HL-60 (cell line): ENCODE data around the gene PAK4.

ENCODE experiments used
- GABPA ChIP-seq: IDR thresholded peaks from 2 replicates; pipeline ENCODE4 v1.6.1; 2012; ENCODE audit warnings: low read depth
- POLR2AphosphoS5 ChIP-seq: IDR thresholded peaks from 2 replicates; pipeline ENCODE4 v1.6.1; 2012; ENCODE audit warnings: low read depth
- SPI1 ChIP-seq: IDR thresholded peaks from 2 replicates; pipeline ENCODE4 v1.6.1; 2012; ENCODE audit warnings: low read depth, mild to moderate bottlenecking, borderline replicate concordance
- TF ChIP-seq, protein P1 (sequence below): IDR thresholded peaks from one replicate; pipeline ENCODE4 v1.5.1; 2011; ENCODE audit warnings: low read length, control low read depth, inconsistent platforms; ENCODE audit not compliant: insufficient read depth
- TF ChIP-seq, protein P2 (sequence below): IDR thresholded peaks from 2 replicates; pipeline ENCODE4 v1.6.1; 2012; ENCODE audit warnings: low read depth; ENCODE audit not compliant: insufficient replicate concordance

DNA sequence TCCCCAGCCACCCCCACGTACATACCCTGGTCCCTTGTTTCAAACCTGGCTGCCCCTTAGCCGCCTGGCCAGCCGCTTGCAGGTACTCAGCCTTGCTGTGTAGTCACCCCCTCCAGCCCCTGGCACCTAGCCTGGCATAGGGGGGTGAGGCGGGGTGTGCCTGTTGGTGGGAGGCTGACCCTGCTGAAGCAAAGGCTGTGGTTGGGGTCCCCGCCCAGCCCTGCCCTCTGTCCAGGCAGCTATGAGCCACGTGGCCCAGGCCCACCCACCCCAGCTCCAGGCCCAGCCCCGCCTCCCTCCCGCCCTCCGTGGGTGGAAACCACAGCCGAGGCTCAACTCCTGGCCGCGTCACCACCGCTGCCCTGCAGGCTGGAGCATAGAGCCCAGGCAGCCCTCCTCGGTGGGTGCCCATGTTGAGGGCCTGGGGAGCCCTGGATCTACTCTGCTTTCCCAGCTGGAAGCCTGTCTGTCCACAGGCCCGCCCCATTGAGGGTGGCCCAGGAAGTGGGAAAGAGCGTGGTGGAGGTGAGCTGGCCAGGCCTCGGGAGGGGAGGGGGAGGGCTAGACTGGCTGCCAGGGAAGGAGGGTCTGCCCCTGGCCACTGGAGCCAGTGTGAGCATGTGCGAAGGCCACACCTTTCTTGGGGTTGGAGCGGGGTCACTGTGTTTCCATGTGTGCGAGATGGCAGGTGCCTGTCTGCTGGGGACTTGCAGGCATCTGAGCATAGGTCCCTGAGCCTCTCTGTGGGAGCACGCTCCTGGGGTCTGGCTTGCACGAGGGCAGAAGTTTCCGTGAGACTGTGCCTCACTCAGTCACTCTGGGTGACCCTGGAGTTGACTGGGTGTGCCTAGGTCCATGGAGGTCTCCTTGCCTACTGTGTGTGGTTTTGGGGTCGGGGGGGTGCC, 31.0 kb downstream of the PAK4 start:
- TF ChIP-seq, protein P1, sequence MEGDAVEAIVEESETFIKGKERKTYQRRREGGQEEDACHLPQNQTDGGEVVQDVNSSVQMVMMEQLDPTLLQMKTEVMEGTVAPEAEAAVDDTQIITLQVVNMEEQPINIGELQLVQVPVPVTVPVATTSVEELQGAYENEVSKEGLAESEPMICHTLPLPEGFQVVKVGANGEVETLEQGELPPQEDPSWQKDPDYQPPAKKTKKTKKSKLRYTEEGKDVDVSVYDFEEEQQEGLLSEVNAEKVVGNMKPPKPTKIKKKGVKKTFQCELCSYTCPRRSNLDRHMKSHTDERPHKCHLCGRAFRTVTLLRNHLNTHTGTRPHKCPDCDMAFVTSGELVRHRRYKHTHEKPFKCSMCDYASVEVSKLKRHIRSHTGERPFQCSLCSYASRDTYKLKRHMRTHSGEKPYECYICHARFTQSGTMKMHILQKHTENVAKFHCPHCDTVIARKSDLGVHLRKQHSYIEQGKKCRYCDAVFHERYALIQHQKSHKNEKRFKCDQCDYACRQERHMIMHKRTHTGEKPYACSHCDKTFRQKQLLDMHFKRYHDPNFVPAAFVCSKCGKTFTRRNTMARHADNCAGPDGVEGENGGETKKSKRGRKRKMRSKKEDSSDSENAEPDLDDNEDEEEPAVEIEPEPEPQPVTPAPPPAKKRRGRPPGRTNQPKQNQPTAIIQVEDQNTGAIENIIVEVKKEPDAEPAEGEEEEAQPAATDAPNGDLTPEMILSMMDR = no peak
- no peak for TF ChIP-seq POLR2AphosphoS5
- TF ChIP-seq, protein P2, sequence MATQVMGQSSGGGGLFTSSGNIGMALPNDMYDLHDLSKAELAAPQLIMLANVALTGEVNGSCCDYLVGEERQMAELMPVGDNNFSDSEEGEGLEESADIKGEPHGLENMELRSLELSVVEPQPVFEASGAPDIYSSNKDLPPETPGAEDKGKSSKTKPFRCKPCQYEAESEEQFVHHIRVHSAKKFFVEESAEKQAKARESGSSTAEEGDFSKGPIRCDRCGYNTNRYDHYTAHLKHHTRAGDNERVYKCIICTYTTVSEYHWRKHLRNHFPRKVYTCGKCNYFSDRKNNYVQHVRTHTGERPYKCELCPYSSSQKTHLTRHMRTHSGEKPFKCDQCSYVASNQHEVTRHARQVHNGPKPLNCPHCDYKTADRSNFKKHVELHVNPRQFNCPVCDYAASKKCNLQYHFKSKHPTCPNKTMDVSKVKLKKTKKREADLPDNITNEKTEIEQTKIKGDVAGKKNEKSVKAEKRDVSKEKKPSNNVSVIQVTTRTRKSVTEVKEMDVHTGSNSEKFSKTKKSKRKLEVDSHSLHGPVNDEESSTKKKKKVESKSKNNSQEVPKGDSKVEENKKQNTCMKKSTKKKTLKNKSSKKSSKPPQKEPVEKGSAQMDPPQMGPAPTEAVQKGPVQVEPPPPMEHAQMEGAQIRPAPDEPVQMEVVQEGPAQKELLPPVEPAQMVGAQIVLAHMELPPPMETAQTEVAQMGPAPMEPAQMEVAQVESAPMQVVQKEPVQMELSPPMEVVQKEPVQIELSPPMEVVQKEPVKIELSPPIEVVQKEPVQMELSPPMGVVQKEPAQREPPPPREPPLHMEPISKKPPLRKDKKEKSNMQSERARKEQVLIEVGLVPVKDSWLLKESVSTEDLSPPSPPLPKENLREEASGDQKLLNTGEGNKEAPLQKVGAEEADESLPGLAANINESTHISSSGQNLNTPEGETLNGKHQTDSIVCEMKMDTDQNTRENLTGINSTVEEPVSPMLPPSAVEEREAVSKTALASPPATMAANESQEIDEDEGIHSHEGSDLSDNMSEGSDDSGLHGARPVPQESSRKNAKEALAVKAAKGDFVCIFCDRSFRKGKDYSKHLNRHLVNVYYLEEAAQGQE = no peak
- TF ChIP-seq GABPA = no peak
- TF ChIP-seq SPI1 = no peak
